KMS-11 (cell line): Measurements from ENCODE around the gene SMIM44.
"Not testable (repeated sequence)": the region's sequence is repeated elsewhere in the genome, so short reads cannot be mapped to it uniquely, and the experiment has no call there.

Experiments
- H2AFZ ChIP-seq: fragments of 200-600 bp; sonication (generic); 2 replicates; pipeline ENCODE4 v1.6.1; 2016; ENCODE audit warnings: antibody characterized with exemption, mixed run types, low read depth
- H3K27ac ChIP-seq: fragments of 200-600 bp; sonication (generic); 2 replicates; pipeline ENCODE4 v1.6.1; 2016; ENCODE audit warnings: mild to moderate bottlenecking, mixed run types
- H3K27me3 ChIP-seq: fragments of 200-600 bp; sonication (generic); 2 replicates; pipeline ENCODE4 v1.6.1; 2017; ENCODE audit warnings: mild to moderate bottlenecking, low read depth, mixed run types, moderate library complexity; ENCODE audit not compliant: insufficient read depth
- H3K36me3 ChIP-seq: fragments of 200-600 bp; sonication (generic); 2 replicates; pipeline ENCODE4 v1.6.1; 2017; ENCODE audit warnings: mild to moderate bottlenecking, mixed run types; ENCODE audit not compliant: insufficient read depth
- H3K4me1 ChIP-seq: fragments of 200-600 bp; sonication (generic); 2 replicates; pipeline ENCODE4 v1.6.1; 2016; ENCODE audit warnings: mild to moderate bottlenecking, low read depth, mixed run types; ENCODE audit not compliant: poor library complexity, severe bottlenecking
- H3K4me2 ChIP-seq: fragments of 200-600 bp; sonication (generic); 2 replicates; pipeline ENCODE4 v1.7.0; 2016; ENCODE audit warnings: mild to moderate bottlenecking, mixed run types
- H3K4me3 ChIP-seq: fragments of 200-600 bp; sonication (generic); IDR thresholded peaks from 2 replicates; pipeline ENCODE4 v1.6.1; 2017; ENCODE audit warnings: low read depth, low read length, mixed read lengths; ENCODE audit not compliant: insufficient read depth
- H3K79me2 ChIP-seq: fragments of 200-600 bp; sonication (generic); 2 replicates; pipeline ENCODE4 v1.6.1; 2016; ENCODE audit warnings: low read depth, mixed run types; ENCODE audit not compliant: insufficient read depth
- H3K9ac ChIP-seq: fragments of 200-600 bp; sonication (generic); 2 replicates; pipeline ENCODE4 v1.6.1; 2016; ENCODE audit warnings: mild to moderate bottlenecking, mixed run types
- H4K20me1 ChIP-seq: fragments of 200-600 bp; sonication (generic); 2 replicates; pipeline ENCODE4 v1.6.1; 2016; ENCODE audit warnings: mild to moderate bottlenecking, mixed run types; ENCODE audit not compliant: insufficient read depth
- CTCF ChIP-seq: fragments of 200-600 bp; sonication (generic); conservative IDR thresholded peaks from 2 replicates; pipeline ENCODE4 v1.6.1; 2017; ENCODE audit warnings: low read depth, mild to moderate bottlenecking, antibody characterized with exemption, low read length, moderate library complexity, mixed read lengths

The SMIM44 gene

DNA sequence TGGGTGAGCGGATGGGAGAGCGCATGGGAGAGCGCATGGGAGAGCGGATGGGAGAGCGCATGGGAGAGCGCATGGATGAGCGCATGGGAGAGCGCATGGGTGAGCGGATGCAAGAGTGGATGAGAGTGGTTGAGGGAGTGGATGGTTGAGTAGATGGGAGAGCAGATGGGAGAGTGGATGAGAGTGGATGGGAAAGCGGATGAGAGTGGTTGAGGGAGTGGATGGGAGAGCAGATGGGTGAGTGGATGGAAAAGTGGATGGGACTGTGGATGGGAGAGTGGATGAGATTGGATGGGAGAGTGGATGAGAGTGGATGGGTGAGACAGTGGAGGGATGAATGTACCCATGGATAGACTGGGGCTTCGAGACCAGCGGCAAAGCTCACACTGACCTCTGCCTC lies 47.1 kb upstream of the SMIM44 start:
- Histone ChIP-seq H3K4me1 (no peaks in the 10 kb centered on the region), H3K27me3 (no peaks in the 10 kb centered on the region), H3K4me3 (no peak overlapping the region), H2AFZ (no peak overlapping the region), H4K20me1 (no peaks in the 10 kb centered on the region), H3K79me2 (no peaks in the 10 kb centered on the region), H3K4me2 (no peak overlapping the region), H3K9ac (no peak overlapping the region), H3K27ac (no peak overlapping the region), H3K36me3 (no peaks in the 10 kb centered on the region)
- TF ChIP-seq CTCF, result no peak

DNA sequence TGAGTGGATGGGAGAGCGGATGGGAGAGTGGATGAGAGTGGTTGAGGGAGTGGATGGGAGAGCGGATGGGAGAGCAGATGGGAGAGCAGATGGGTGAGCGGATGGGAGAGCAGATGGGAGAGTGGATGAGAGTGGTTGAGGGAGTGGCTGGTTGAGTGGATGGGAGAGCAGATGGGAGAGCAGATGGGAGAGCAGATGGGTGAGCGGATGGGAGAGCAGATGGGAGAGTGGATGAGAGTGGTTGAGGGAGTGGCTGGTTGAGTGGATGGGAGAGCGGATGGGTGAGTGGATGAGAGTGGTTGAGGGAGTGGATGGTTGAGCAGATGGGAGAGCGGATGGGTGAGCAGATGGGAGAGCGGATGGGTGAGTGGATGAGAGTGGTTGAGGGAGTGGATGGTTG lies 46.1 kb upstream of the SMIM44 start:
- H3K27ac ChIP-seq, H4K20me1 ChIP-seq, H3K36me3 ChIP-seq, H2AFZ ChIP-seq, H3K27me3 ChIP-seq, H3K9ac ChIP-seq, H3K79me2 ChIP-seq, H3K4me3 ChIP-seq, H3K4me2 ChIP-seq, H3K4me1 ChIP-seq: not testable (repeated sequence)

DNA sequence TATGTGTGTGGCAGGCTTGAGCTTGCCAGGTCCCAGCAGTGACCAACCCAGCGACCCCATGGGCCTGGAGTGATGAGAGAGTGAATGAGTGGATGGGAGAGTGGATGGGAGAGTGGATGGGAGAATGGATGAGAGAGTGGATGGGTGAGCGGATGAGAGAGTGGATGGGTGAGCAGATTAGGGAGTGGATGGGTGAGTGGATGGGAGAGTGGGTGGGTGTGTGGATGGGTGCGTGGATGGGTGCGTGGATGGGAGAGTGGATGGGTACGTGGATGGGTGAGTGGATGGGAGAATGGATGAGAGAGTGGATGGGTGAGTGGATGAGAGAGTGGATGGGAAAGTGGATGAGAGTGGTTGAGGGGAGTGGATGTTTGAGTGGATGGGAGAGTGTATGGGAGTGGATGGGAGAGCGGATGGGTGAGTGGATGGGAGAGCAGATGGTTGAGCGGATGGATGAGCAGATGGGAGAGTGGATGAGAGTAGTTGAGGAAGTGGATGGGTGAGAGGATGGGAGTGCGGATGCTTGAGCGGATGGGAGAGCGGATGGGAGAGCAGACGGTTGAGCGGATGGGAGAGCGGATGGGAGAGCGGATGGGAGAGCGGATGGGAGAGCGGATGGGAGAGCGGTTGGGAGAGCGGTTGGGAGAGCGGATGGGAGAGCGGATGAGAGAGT lies 45.4 kb upstream of the SMIM44 start:
- H3K4me1 ChIP-seq, result no peaks in the 10 kb centered on the region
- no peaks in the 10 kb centered on the region for H3K36me3 ChIP-seq
- H2AFZ ChIP-seq, result no peak overlapping the region
- no peaks in the 10 kb centered on the region for H4K20me1 ChIP-seq
- no peak overlapping the region for H3K4me3 ChIP-seq
- no peak overlapping the region for H3K27ac ChIP-seq
- no peaks in the 10 kb centered on the region for H3K27me3 ChIP-seq
- TF ChIP-seq CTCF, result no peak
- no peaks in the 10 kb centered on the region for H3K79me2 ChIP-seq
- no peak overlapping the region for H3K4me2 ChIP-seq
- H3K9ac ChIP-seq, result no peak overlapping the region

GRCh38 chr19:3528080-3528479 lies 44.8 kb upstream of the SMIM44 start:
- Histone ChIP-seq H3K36me3 (no peaks in the 10 kb centered on the region), H3K4me2 (no peak overlapping the region), H3K9ac (no peak overlapping the region), H3K27me3 (no peaks in the 10 kb centered on the region), H3K4me1 (no peaks in the 10 kb centered on the region), H3K4me3 (no peak overlapping the region), H4K20me1 (no peaks in the 10 kb centered on the region), H2AFZ (no peak overlapping the region), H3K79me2 (no peaks in the 10 kb centered on the region), H3K27ac (no peak overlapping the region)
- TF ChIP-seq CTCF, result no peak

DNA sequence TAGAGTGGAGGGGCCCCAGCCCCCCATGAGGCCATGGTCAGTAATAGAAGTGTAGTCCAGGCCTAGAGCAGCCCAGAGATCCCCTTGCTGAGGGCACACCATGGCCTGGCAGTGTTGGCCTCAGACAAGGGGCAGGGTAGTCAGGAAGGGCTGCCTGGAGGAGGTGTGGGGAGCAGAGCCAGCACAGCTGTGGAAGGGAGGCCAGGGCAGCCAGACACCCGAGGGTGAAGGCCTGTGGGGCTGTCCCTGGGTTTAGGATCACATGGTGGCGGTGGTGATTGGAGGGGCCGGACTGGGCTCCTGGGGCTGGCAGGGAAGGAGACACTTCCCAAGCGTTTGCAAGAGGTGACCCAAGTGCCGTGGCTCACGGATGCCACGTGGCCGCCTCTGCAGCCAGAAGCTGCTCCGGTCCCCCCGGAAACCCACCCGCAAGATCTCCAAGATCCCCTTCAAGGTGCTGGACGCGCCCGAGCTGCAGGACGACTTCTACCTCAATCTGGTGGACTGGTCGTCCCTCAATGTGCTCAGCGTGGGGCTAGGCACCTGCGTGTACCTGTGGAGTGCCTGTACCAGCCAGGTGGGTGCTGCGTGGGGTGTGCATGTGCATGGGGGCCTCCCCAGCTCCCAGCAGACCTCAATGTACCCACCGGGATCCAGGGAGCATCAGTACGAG lies 44.1 kb upstream of the SMIM44 start:
- H3K79me2 ChIP-seq, result no peaks in the 10 kb centered on the region
- H3K4me1 ChIP-seq, result no peaks in the 10 kb centered on the region
- no peaks in the 10 kb centered on the region for H4K20me1 ChIP-seq
- no peak overlapping the region for H3K4me3 ChIP-seq
- no peaks in the 10 kb centered on the region for H3K36me3 ChIP-seq
- H3K4me2 ChIP-seq, result no peak overlapping the region
- H3K9ac ChIP-seq, result no peak overlapping the region
- no peak overlapping the region for H2AFZ ChIP-seq
- no peak overlapping the region for H3K27ac ChIP-seq
- TF ChIP-seq CTCF, result no peak
- no peaks in the 10 kb centered on the region for H3K27me3 ChIP-seq
